SH-SY5Y (cell line): ENCODE results near the gene MEX3C.

Source experiments
- GATA2 ChIP-seq: IDR thresholded peaks from 2 replicates; pipeline ENCODE4 v1.6.1; 2011; ENCODE audit warnings: mild to moderate bottlenecking, low read depth, low read length
- GATA3 ChIP-seq: IDR thresholded peaks from 2 replicates; pipeline ENCODE4 v1.6.1; 2011; ENCODE audit warnings: low read depth, mild to moderate bottlenecking, low read length, moderate library complexity

DNA sequence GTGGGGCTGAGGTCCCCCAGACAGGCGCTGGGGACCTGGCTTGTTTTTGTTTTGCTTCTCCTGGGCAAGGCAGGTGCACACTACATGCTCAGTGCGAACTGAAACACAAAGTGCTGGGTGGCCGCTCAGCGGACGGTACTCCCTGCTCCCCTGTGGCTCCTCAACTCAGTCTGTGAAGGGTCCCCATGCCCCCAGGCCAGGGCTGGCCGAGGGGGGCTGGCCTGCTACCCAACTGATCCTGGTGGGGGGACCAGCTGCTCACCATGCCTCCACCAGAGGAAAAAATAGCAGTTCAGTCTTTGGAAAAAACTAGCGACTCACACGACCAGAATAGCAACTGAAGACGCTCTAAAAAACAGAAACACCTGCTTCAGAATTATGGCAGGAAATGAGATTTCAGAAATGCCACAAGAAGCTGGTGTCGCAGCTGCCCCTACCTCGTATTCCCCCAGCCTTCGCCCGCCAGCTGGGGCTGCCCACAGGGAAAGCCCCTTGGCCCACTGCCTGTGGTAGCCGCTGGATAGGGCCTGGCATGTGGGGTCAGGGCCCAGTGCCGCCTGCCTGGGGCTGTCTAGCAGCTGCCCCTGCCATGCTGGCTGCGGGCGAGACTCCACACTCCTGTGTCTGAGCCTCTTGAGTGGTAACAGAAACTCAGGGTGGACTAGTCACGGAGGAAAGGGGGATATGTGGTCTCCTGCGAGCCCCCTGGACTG is 43.7 kb downstream of the MEX3C start:
- TF ChIP-seq GATA3 (no peak), GATA2 (no peak)
